SK-N-DZ (cell line): ENCODE results near the gene C4A. TPM values are rescaled to one million over a fixed set of nuclear protein-coding genes. Genes with fewer than 3 reads are reported as not detected.
A peak's percentile ranks its signal among the peaks of the same experiment; 100 is the strongest.
"Not testable (repeated sequence)": the region's sequence is repeated elsewhere in the genome, so short reads cannot be mapped to it uniquely, and the experiment has no call there.

Source experiments
- DNase-seq: peaks from one replicate; pipeline ENCODE4 v3.0.0-alpha.2; 2015; ENCODE audit warnings: low spot score
- polyA plus RNA-seq, 2 experiments: library from polyadenylated mRNA; depleted of rRNA; stranded (reverse); fragments of >200 nt; gene quantifications; 2 replicates each; pipeline ENCODE4 v1.2.3, GENCODE V29; 2014

Gene C4A
- polyA plus RNA-seq (2014; cell fraction: cytosol; rRNA removed): 1.6 and 5.1 TPM in 2 replicates
- 31.0 and 34.1 TPM in 2 replicates for polyA plus RNA-seq (2014; cell fraction: nucleus; rRNA removed)

DNA sequence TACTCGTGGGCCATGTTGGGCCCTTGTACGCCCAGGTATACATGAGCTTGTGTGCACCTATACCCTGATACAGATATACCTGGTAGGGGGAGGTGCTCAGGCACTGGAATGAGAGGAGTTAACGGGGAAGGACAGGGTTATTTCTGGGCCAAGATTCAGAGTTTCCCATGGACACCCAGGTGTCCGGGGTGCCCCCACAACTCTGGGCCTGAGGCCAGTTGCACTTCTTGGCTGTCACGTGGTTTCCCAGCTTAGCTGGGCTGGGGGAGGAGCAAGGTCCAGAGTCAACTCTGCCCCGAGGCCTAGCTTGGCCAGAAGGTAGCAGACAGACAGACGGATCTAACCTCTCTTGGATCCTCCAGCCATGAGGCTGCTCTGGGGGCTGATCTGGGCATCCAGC lies at the start of gene C4A:
Gene C4A, plus strand, starts transcription at position 314 of the 400 bp plus-strand sequence. Its CDS starts 51 bp downstream, at position 365.
- not testable (repeated sequence) for DNase-seq

GRCh38 chr6:31932137-31932536 lies 49.7 kb upstream of the C4A start:
- DNase-seq: not testable (repeated sequence)

- DNase-seq: no peak
These were observed 48.3 kb upstream of the C4A start for GRCh38 chr6:31933537-31933936.

DNA sequence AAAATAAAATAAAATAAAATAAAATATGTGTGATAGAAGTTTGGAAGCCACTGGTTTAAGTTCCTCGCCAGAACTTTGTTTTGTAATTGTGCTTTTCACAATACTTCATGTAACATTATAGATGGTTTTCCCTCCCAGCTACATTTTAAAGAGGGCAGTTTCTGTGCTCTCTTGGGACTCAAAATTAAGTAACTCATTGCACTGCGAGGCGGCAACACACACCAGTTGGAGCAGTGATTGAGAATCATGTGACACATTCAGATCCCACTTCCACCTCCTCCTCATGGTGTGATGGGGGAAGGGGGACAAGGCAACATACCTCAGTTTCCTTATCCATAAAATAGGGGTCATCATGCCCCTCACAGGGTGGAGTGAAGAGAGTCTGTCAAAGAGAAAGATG lies 46.8 kb upstream of the C4A start:
- DNase-seq: no peak

DNA sequence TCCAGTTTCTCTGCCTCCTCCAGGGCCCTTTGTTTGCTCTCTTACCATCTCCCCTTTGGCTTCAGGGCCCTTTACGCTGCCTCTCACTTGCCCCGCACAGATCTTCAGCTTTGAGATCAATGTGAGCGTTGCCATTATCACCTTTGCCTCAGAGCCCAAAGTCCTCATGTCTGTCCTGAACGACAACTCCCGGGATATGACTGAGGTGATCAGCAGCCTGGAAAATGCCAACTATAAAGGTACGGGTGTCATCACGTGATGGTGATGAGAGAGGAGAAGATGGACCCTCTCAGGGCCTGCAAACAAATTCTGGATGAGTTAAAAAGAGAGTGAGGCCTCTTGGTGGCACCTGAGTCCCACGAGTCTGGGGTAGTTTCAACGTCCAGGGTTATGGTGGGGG lies 46.0 kb upstream of the C4A start:
- DNase-seq: no peak

DNA sequence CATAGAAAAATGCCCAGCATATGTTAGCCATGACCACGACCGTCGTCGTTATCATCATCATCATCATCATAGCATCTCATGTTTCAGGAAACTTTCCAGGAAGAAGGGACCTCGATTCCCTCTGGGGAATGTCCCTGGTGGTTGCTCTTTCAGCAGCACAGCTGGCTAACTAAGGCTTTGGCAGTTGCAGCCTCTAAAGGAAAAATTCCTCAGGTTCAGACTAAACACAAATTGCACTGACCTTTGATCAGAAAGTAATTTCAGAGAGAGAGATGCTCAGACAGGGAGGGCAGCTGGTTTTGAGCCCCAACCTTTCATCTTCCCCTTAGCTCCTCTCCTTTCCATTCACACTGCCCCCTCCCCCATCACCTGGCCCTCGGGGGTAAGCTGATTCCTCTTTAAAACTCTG lies 41.6 kb upstream of the C4A start:
- peak; percentile 34 for DNase-seq

- no peak for DNase-seq
These were observed 38.1 kb upstream of the C4A start for GRCh38 chr6:31943742-31944141.

- DNase-seq: no peak
These were observed 36.7 kb upstream of the C4A start for GRCh38 chr6:31945154-31945506.

DNA sequence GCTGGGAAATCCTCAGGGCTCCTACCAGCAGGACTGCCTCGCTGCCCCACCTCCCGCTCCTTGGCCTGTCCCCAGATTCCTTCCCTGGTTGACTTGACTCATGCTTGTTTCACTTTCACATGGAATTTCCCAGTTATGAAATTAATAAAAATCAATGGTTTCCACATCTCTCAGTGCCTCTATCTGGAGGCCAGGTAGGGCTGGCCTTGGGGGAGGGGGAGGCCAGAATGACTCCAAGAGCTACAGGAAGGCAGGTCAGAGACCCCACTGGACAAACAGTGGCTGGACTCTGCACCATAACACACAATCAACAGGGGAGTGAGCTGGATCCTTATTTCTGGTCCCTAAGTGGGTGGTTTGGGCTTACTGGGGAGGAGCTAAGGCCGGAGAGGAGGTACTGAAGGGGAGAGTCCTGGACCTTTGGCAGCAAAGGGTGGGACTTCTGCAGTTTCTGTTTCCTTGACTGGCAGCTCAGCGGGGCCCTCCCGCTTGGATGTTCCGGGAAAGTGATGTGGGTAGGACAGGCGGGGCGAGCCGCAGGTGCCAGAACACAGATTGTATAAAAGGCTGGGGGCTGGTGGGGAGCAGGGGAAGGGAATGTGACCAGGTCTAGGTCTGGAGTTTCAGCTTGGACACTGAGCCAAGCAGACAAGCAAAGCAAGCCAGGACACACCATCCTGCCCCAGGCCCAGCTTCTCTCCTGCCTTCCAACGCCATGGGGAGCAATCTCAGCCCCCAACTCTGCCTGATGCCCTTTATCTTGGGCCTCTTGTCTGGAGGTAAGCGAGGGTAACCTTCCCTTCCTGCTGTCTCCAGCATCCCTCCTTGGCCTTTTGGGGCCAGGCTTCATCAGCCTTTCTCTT lies 36.1 kb upstream of the C4A start, which contains the start of gene CFB:
Gene CFB, plus strand, starts transcription at position 589 of the 863 bp plus-strand sequence. Its CDS starts 127 bp downstream, at position 716.
- no peak for DNase-seq

- DNase-seq: no peak
These were observed 35.4 kb upstream of the C4A start for GRCh38 chr6:31946370-31946885.

DNA sequence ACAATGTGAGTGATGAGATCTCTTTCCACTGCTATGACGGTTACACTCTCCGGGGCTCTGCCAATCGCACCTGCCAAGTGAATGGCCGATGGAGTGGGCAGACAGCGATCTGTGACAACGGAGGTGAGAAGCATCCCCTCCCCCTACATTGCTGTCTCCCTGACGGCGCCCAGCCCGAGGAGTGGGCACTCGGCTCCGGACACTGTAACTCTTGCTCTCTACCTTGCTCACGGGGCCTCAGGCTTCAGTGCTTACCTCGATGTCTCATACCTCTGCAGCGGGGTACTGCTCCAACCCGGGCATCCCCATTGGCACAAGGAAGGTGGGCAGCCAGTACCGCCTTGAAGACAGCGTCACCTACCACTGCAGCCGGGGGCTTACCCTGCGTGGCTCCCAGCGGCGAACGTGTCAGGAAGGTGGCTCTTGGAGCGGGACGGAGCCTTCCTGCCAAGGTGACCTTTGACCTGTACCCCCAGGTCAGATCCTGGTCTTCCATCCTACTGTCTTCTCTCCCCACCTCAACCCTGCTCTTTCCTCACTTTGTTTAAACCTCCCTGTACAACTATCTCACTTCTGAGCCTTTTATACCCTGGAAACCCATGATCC lies 34.7 kb upstream of the C4A start:
- no peak for DNase-seq

DNA sequence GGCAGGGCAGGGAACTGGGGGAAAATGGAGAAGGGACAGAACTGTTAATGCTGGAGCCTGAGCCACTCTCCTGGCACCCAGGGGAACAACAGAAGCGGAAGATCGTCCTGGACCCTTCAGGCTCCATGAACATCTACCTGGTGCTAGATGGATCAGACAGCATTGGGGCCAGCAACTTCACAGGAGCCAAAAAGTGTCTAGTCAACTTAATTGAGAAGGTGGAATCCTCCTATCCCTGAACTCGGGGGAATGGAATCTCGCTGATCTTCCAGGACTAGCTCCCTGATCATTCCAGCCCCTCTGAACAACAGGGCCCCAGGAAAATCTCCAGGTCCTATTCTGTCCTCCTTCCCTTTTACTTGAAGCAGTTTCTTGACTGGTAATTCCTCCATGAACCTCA lies 34.0 kb upstream of the C4A start:
- no peak for DNase-seq

- no peak for DNase-seq
These were observed 33.6 kb upstream of the C4A start for GRCh38 chr6:31948306-31948705.

DNA sequence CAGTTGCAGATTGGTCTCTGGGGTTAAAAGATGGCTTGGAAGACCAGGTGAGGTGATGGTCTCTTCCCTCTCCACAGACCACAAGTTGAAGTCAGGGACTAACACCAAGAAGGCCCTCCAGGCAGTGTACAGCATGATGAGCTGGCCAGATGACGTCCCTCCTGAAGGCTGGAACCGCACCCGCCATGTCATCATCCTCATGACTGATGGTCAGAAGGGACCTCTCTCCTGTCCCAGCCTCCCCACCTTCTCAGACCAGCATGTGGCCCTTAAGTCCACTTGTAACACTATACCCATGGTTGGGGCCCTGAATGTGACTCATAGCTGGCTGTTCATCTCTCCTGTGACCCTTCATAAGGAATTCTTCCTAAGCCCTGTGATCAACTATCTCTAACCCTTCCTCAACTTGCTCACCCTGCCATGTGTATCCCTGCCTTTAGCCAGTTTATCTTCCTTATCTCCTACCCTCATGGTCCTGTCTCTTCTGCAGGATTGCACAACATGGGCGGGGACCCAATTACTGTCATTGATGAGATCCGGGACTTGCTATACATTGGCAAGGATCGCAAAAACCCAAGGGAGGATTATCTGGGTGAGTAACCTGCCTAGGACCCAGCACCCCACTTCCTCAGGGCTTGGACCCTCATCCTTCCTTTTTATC lies 33.0 kb upstream of the C4A start:
- DNase-seq: no peak

DNA sequence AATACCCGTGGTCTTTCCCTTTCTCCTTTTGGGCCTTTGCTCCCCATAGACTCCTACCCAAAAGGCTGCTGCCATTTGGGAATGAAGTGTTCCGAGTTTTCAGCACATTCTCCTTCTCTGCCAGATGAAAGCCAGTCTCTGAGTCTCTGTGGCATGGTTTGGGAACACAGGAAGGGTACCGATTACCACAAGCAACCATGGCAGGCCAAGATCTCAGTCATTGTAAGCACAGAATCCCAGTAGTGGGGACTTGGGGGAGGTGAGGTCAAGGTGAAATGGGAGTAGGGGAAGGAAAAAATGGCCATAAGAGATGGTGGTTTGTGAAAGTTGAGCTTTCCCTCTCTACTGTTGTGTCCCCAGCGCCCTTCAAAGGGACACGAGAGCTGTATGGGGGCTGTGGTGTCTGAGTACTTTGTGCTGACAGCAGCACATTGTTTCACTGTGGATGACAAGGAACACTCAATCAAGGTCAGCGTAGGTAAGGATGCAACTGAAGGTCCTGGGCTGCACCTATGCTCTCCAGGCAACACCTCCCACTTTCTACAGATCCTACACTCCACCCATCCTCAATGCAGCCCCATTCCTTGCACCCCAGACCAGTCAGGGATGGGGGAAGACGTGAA lies 31.8 kb upstream of the C4A start:
- DNase-seq: no peak

DNA sequence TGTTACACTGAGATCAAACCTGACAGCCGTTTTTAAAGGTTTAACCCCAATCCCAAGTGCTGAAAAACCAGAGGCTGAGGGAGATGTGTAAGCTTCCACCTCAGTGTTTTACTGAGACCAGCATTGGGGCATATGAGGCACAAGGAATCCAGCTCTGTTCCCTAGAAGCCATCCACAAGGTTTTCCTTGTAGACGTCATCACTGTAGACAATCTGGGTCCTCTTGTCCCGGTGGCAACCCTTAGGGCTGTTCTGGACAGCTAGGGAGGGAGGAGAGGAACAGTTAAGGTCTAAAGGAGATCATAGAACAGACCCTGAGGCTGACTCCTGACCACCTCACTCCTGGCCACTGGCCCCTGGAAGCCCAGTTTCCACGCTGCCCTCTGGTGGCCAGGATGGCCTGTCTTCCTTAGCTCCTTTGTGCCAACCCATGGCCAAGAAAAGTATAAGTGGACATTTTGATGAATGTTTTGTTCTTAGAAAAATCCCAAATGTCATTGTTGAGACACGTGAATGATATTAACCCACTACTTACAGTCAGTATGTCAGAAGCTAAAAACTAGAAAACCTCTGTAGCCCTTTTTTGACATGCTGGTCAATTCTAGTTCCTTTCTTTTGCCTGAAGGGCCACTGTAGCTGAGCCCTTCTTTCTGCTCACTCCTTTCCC lies 29.6 kb upstream of the C4A start:
- peak; percentile 46 for DNase-seq

DNA sequence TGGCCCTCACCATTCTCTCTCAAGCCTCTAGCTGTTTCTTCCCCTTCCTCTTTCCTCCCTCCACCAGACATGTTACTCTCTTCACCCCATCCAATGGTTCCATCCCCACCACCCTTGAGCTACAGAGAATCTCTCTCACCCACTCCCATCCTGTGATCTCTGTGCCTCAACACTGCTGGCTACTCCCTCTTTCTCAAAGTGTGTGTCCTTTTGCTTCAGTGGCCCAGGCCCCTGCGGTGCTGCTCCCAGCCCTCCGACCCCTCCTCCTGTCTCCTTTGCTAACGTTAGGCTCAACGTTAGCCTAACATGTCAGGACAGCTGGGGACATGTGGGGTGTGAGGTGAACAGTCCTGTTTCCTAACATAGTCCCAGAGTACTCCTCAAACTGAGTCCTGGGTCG lies 29.0 kb upstream of the C4A start:
- no peak for DNase-seq

DNA sequence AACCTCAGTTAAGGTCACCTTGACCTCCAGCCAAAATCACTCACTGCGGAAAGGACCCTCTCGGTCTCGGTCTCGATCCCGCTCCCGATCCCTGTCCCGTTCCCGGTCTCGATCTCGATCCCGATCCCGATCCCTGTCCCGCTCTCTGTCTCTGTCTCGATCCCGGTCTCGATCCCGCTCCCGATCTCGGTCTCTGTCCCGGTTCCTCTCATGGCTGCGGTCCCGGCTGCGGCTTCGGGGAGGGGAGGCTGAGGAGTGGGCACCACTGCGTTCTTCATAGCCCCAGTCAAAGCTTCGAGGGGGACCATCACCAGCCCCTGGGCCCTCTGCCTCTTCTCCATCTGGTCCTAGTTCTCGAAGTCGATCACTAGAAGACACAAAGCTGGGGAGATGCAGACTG lies 27.3 kb upstream of the C4A start:
- no peak for DNase-seq

DNA sequence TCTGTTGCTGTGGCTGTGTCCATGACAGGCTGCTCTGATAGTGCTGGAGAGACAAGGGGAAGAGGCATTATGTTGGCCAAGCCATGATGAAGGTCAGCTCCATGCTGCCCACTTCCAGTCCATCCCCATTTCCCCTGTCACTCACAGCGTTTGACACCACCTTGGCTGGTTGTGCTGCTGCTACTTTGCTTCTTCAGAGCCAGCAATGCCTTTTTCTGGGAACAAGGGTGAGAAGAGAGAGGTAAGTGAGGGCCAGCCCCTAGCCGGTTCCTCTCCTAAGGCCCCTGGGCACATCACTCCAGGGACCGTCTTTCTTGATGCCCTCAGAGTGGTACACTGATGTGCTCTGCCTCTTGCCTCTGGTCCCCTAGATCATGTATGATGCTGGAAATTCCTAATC lies 25.1 kb upstream of the C4A start:
- no peak for DNase-seq

DNA sequence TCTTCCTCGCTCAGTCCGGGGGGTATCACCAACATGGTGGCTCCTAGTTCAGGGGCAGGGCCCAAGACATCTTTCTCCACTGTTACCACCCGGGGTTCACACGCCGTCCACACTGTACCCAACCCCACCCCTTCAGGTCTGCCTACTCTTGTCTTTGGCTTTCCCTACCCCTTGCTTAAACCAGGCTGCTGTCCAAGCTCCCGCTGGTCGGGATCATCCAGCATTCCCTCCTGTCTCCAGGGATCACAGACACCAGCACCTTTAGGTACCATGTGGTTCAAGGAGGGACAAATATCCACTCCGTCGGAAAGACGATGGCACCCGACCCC lies 23.5 kb upstream of the C4A start:
- no peak for DNase-seq
